ENCODE data around the gene SMIM30. TPM values are rescaled to one million over a fixed set of nuclear protein-coding genes. Genes with fewer than 3 reads are reported as not detected.

Gene SMIM30
- total RNA-seq, 1 experiment from 2014 or later: 55.8 TPM

GRCh38 chr7:113087071-113087998 is 31.0 kb downstream of the SMIM30 start:
- RAD21 ChIA-PET (ENCODE audit: low non-redundant PET in 1 of 2, low total read pairs in 2 of 2, uncharacterized antibody in 2 of 2, unreplicated experiment in 2 of 2): no interaction called here
- Histone ChIP-seq H3K36me3 (ENCODE audit: control insufficient read depth in 1 of 2, insufficient read depth in 2 of 2, low read length in 2 of 2) (no peaks in the 10 kb centered on the region), H3K9me3 (ENCODE audit: control insufficient read depth in 1 of 2, insufficient read depth in 1 of 2, low read depth in 1 of 2, low read length in 2 of 2) (no peaks in the 10 kb centered on the region), H3K27me3 (ENCODE audit: insufficient read depth, low read length) (no peaks in the 10 kb centered on the region), H3K4me2 (ENCODE audit: low read length) (no peak overlapping the region), H3K9me2 (ENCODE audit: insufficient read depth) (no peaks in the 10 kb centered on the region), H3K27ac (ENCODE audit: low read depth, low read length) (no peak overlapping the region), H3K4me1 (ENCODE audit: control insufficient read depth in 1 of 2, insufficient read depth in 2 of 2, low read length in 2 of 2) (no peaks in the 10 kb centered on the region), H3K79me2 (ENCODE audit: insufficient read depth, low read length) (no peaks in the 10 kb centered on the region), H2AFZ (ENCODE audit: low read depth, low read length, poor library complexity, severe bottlenecking) (no peak overlapping the region), H3K4me3 (replicated peaks in 1 of 2; ENCODE audit: low read depth in 1 of 2, low read length in 2 of 2) (no peak overlapping the region), H3K9ac (ENCODE audit: low read length) (no peak overlapping the region), H4K20me1 (ENCODE audit: insufficient read depth) (no peaks in the 10 kb centered on the region)
- no TSS peak for BruUV-seq (replicated peaks)
- intact Hi-C loops (cut with micrococcal nuclease): no loop called here
- DNase-seq (ENCODE audit: low read depth, low spot score): no peak
- CTCF ChIA-PET: no interaction called here
- POLR2A ChIA-PET: no interaction called here
- ATAC-seq: no peak
- no peak for TF ChIP-seq POLR2AphosphoS5 (IDR thresholded peaks at IDR 0.05; ENCODE audit: low read depth, low read length)
- no peak for TF ChIP-seq SIN3A (IDR thresholded peaks at IDR 0.05; ENCODE audit: low read depth)
- TF ChIP-seq ATF3 (IDR thresholded peaks at IDR 0.05): no peak
- no peak for TF ChIP-seq EGR1 (IDR thresholded peaks at IDR 0.05; ENCODE audit: low read depth)
- no peak for TF ChIP-seq ELF1 (IDR thresholded peaks at IDR 0.05; ENCODE audit: borderline replicate concordance, low read depth)
- no peak for TF ChIP-seq CEBPB (IDR thresholded peaks at IDR 0.05; ENCODE audit: low read depth)
- TF ChIP-seq ZNF274 (IDR thresholded peaks at IDR 0.05; ENCODE audit: low read depth, low read length): no peak
- no peak for TF ChIP-seq MAX (IDR thresholded peaks at IDR 0.05)
- TF ChIP-seq FOSL1 (IDR thresholded peaks at IDR 0.05; ENCODE audit: low read depth): no peak
- no peak for TF ChIP-seq REST (IDR thresholded peaks at IDR 0.05; ENCODE audit: low read depth)
